Measurements from ENCODE around the gene LBHD2. TPM values are rescaled to one million over a fixed set of nuclear protein-coding genes. Genes with fewer than 3 reads are reported as not detected.
A peak's percentile ranks its signal among the peaks of the same experiment; 100 is the strongest.

The LBHD2 gene
- total RNA-seq, 1 donor from 2014 or later: not detected

GRCh38 chr14:103074729-103075367 lies 9.2 kb upstream of the LBHD2 start:
- Mint-ChIP-seq H3K4me3 (peak overlapping the region; percentile 4), H3K27ac (no peak overlapping the region)
- peak overlapping the region; percentile 88 for H2AFZ ChIP-seq (replicated peaks)

GRCh38 chr14:103078420-103078749 lies 5.6 kb upstream of the LBHD2 start:
- H3K79me2 ChIP-seq (ENCODE audit: low read depth): no peaks in the 10 kb centered on the region
- no peaks in the 10 kb centered on the region for H3K9me3 ChIP-seq (ENCODE audit: low read depth)
- peaks cover 64% of the 10 kb centered on the region for H3K27me3 ChIP-seq
- peaks cover 13% of the 10 kb centered on the region for H3F3A ChIP-seq (ENCODE audit: low read depth)
- Mint-ChIP-seq H3K36me3 (no peaks in the 10 kb centered on the region), H3K4me3 (no peak overlapping the region), H3K9me3 (no peaks in the 10 kb centered on the region), H3K27me3 (ENCODE audit: insufficient read depth, low read depth) (no peaks in the 10 kb centered on the region), H3K27ac (no peak overlapping the region), H3K4me1 (no peaks in the 10 kb centered on the region)
- H2AFZ ChIP-seq (replicated peaks): no peak overlapping the region
- DNase-seq (ENCODE audit: low spot score): peak; percentile 89
- H3K4me3 ChIP-seq: no peak overlapping the region
- H3K36me3 ChIP-seq: no peaks in the 10 kb centered on the region
- H3K27ac ChIP-seq: no peak overlapping the region
- H3K4me2 ChIP-seq: no peak overlapping the region
- H3K9ac ChIP-seq: no peak overlapping the region
- peaks cover 4% of the 10 kb centered on the region for H3K4me1 ChIP-seq
- TF ChIP-seq EZH2phosphoT487 (IDR thresholded peaks at IDR 0.05) (no peak), EZH2 (IDR thresholded peaks at IDR 0.05) (no peak), CTCF (IDR thresholded peaks at IDR 0.05) (peak; percentile 67)
- no peaks in the 10 kb centered on the region for H4K20me1 ChIP-seq (ENCODE audit: low read depth)

More at GRCh38 chr14:103074729-103075367, 9.2 kb upstream of the LBHD2 start:
- peaks cover 13% of the 10 kb centered on the region for H3F3A ChIP-seq (ENCODE audit: low read depth)
- H3K27ac ChIP-seq: no peak overlapping the region
- H3K4me3 ChIP-seq: peak overlapping the region; percentile 46
- H3K9me3 ChIP-seq (ENCODE audit: low read depth): no peaks in the 10 kb centered on the region
- peaks cover 16% of the 10 kb centered on the region for H3K4me1 ChIP-seq
- H4K20me1 ChIP-seq (ENCODE audit: low read depth): no peaks in the 10 kb centered on the region
- H3K9me3 Mint-ChIP-seq: no peaks in the 10 kb centered on the region
- no peak for TF ChIP-seq EZH2phosphoT487 (IDR thresholded peaks at IDR 0.05)
- TF ChIP-seq CTCF (IDR thresholded peaks at IDR 0.05): no peak
- no peak for TF ChIP-seq EZH2 (IDR thresholded peaks at IDR 0.05)
- no peaks in the 10 kb centered on the region for H3K36me3 Mint-ChIP-seq
- H3K36me3 ChIP-seq: no peaks in the 10 kb centered on the region
- H3K4me2 ChIP-seq: peak overlapping the region; percentile 83
- no peak overlapping the region for H3K9ac ChIP-seq
- H3K4me1 Mint-ChIP-seq: peaks cover 4% of the 10 kb centered on the region
- no peaks in the 10 kb centered on the region for H3K27me3 Mint-ChIP-seq (ENCODE audit: insufficient read depth, low read depth)
- DNase-seq (ENCODE audit: low spot score): no peak
- H3K27me3 ChIP-seq: peaks cover 32% of the 10 kb centered on the region
- H3K79me2 ChIP-seq (ENCODE audit: low read depth): no peaks in the 10 kb centered on the region

GRCh38 chr14:103078860-103079587 lies 5.0 kb upstream of the LBHD2 start:
- H3K4me3 Mint-ChIP-seq: no peak overlapping the region
- no peak overlapping the region for H3K4me2 ChIP-seq
- TF ChIP-seq EZH2phosphoT487 (IDR thresholded peaks at IDR 0.05) (no peak), CTCF (IDR thresholded peaks at IDR 0.05) (no peak), EZH2 (IDR thresholded peaks at IDR 0.05) (no peak)
- no peaks in the 10 kb centered on the region for H3K36me3 ChIP-seq
- H3K27me3 Mint-ChIP-seq (ENCODE audit: insufficient read depth, low read depth): no peaks in the 10 kb centered on the region
- H3K9me3 ChIP-seq (ENCODE audit: low read depth): no peaks in the 10 kb centered on the region
- H3K79me2 ChIP-seq (ENCODE audit: low read depth): no peaks in the 10 kb centered on the region
- peaks cover 4% of the 10 kb centered on the region for H3K4me1 ChIP-seq
- no peak overlapping the region for H3K4me3 ChIP-seq
- H3K9ac ChIP-seq: no peak overlapping the region
- H3K9me3 Mint-ChIP-seq: no peaks in the 10 kb centered on the region
- H3K36me3 Mint-ChIP-seq: no peaks in the 10 kb centered on the region
- no peaks in the 10 kb centered on the region for H3K4me1 Mint-ChIP-seq
- no peak overlapping the region for H3K27ac Mint-ChIP-seq
- DNase-seq (ENCODE audit: low spot score): no peak
- no peaks in the 10 kb centered on the region for H4K20me1 ChIP-seq (ENCODE audit: low read depth)
- H2AFZ ChIP-seq (replicated peaks): no peak overlapping the region
- H3K27ac ChIP-seq: no peak overlapping the region
- H3K27me3 ChIP-seq: peaks cover 71% of the 10 kb centered on the region
- peaks cover 13% of the 10 kb centered on the region for H3F3A ChIP-seq (ENCODE audit: low read depth)

Measured in neural progenitor cell (in vitro differentiated cells).